Stimulated activated CD4-positive, alpha-beta T cell treated with anti-CD3 and anti-CD28 coated beads, Interleukin-15, amount 100 ng/mL, for 48 hours (primary cell): ENCODE data around the gene AVPR2.
A peak's percentile ranks its signal among the peaks of the same experiment; 100 is the strongest.

Experiments
- DNase-seq, 2 donors: peaks; one replicate each; pipeline ENCODE4 v3.0.0-alpha.2; 2020; ENCODE audit warnings: low read depth in 2 of 2

Gene AVPR2

DNA sequence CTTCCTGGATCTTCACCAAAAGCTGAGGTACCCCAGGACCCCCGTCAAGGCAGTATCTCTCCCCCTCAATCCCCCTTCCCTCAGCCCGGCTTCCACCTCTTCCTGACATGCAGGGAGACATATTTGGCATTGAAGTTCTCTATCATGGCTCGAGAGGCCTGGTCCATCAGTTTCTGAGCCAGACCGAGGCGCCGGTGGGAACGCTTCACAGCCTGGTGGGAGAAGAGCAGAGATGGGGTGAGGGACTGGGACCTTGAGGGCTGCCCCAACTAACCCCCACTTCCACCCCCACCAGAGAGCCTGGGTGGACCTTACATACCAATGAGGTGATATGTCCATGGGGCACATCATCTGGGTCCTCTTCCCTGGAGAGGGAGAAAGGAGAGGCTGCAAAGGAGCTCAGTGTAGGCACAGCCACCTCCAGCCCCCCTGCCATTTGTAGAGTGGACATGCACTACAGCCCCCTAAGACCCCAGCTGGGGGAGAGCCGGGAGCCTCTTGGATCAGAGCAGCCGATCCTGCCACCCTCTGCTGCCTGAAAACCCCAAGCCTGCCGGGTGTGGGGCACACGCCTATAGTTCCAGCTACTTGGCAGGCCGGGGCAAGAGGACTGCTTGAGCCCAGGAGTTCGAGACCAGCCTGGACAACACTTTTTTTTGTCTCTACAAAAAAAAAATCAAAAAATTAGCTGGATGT is 27.9 kb downstream of the AVPR2 start:
- no peak for DNase-seq

DNA sequence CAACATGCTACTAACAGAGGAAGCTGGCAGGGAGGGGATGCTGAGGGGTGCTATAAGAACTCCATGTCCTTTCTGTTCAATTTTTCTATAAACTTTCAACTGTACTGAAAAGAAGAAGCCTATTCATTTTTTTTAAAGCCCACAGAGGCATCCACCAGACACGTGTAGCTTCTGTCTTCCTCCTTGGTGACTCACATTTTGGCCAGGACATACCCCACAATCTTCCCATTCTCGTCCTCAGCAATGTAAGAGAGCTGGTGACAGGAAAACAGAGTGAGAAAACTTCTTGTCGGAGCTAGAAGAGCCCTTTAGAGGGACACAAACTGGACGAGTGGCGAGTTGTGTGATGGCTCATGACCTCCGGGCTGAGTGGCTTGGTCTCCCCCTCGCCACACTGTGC is 29.3 kb downstream of the AVPR2 start:
- no peak for DNase-seq

DNA sequence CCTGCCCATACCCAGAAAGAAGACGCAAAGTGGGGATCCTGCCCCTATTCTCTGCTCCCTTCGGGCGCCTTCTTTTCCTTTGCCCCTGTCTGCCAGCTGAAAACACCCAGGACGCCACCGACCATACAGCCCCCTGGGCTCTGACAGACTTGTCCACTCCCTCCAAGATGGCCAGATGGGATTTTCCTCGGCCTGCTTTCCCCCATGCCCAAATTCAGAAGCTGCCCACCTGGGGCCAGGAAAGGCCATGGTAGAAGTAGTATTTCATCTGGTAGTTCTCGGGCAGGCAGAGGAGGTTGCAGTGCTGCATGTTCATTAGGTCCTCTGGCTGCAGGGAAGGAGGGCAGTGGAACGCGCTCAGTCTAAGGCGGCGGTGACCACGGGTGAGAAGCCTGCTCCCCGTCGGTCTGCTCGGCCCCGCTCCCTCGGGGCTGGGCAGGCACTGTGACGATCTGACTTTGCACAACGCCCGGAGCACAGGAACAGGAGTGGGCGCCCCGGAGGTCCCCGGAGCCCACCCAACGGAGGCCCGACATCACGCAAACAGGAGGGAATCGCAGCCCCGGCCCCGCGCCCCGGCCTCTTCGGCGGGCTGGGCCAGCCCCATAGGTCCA is 29.8 kb downstream of the AVPR2 start:
- DNase-seq: no peak

DNA sequence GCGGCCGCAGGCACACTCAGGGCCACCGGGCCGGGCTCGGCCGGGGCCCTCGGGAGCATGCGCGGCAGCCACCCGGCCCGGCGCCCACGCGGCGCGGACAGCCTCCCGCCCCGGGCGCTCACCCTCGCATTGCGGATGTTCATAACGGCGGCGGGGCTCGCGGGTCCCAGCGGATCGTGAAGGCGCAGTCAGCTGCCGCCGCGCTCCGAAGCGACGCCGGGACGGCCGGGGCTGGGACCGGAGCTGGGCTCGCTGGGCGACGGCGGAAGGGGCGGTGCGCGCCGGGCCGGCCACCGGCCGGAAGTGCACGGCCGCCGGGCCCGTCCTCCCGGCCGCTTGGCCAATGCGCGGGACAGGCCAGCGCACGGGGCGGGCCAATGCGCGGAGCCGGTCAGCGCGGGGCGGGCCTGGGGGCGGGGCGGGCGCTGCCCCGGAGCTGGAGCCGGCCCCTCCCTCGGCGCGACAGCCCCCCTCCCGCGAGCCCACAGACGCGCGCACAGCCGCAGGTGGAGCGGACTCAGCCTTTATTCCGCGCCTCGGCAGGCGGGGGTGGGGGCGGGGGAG is 30.4 kb downstream of the AVPR2 start, which contains the start of gene NAA10:
TSS of gene NAA10 (minus strand) at position 276 of the 564 bp plus-strand sequence. CDS start at position 143, 133 bp downstream.
- no peak for DNase-seq

DNA sequence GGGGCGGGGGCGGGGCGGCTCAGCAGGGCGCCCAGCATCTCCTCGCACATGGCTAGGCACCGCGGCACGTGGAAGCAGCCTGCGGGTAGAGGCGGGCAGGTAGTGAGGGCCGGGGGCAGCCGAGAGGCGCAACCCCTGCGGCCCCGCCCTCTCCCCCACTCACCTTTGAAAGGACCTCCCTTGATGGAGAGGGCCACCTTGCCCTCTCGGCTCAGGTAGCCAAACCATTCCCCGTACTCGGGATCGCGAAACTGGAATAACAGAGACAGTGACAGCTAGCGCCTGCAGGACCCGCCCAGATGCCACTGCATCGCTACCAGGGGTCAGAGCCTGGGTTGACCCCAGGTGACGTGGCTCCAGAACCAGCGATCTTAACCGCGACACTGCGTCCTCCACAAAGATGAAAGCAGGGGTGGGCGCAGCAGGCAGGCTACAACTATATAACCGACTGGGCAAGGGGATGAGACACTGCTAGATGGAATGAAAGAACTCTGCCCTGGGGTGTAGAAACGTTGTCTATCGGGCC is 30.9 kb downstream of the AVPR2 start:
- no peak for DNase-seq

DNA sequence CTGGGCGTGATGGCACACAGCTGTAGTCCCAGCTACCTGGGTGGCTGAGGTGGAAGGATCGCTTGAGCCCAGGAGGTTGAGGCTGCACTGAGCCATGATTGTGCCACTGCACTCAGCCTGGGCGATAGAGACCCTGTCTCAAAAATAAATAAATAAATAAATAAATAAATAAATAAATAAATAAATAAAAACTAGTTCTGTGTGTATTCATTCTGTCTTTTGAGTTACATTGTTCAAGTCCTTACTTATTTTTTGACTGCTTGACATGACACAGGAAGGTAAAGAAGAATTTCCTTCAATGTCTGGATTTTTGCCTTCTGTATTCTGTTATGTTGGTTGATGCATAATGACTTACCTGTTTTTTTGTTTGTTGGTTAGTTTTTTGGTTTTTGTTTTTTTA is 32.6 kb downstream of the AVPR2 start:
- no peak for DNase-seq

DNA sequence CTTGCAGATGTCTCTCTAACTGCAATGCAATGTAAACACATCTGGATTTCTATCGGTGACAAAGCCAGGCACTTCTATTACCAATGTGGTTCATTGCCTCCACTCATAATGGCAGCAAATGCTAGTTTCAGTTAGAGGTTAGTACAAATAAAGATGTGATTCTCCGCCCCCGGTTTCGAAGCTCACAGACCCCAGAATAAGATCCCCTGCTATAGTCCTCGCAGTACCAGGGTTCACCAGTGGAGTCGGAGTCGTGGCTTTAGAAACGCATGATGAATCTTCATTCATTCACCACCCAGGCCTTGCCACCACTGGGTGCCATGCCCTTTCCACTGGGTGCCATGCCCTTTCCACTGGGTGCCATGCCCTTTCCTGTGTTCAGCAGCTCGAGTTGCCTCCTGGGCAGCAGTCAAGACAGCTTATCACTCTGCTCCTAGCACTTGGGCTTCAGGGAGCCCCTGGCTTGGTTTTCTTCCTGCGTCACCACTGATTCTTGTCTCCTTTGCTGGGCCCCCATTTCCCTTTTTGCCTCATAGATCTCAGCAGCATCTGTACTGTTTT is 33.8 kb downstream of the AVPR2 start:
- no peak for DNase-seq

DNA sequence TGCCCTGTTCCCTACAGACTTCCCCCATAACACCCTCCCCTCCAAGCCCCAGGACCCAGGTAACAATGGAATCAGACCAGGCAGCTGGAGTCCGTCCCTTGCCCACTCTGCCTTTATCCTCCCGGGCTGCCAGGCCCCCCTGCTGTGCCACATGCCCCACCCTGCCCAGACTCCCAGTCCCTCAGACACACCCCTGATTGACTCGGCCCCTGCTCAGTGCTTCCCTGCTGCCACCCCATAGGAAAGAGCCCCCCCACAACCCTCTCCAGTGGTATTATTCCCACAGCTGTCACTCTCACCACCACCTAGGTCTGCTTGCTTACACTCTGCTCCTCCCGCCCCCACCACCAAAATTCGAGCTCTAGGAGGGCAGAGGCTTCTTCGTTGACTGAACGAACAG is 35.1 kb downstream of the AVPR2 start:
- DNase-seq: no peak

DNA sequence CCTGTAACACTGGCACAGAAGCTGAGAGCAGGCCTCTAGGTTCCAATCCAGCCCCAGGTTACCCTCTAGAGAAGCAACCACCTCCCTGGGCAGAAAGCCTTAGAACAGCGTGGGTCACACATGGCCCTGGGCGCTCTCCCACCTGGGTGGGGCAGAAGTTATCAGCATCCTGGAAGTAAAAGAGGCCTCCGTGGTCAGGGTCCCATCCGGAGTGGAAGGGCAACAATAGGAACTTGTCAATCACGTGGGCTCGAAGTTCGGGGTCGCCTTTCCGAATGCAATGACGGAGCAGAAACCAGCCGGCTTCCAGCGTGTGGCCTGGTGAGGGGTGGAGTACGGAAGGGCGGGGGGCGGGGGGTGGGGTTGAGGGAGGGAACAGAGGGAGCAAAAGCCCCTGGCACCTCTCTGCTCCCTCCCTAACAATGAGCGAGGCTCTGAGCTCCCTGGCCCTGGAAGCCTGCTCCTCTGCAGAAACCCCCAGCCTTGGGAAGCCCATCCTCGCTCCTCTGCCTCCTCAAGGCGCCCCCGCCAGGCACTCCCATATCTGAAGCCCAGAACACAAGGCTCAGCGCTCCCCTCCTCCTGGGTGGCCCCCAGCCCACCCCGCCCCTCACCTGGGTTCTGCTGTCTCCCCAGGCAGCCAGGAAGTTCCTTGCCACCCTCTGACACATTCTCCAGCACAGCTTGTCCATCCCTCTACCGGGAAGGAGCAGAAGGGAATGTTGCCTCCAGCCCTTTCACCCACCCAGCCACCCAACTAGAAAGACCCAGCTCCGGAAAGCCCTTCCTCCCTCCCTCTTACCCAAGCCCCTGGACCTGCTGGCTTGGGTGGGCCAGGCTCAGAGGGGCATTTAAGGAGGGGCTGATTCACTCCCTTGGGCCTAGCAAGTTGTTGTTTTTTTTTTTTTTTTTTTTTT is 37.1 kb downstream of the AVPR2 start:
- DNase-seq: no peak

DNA sequence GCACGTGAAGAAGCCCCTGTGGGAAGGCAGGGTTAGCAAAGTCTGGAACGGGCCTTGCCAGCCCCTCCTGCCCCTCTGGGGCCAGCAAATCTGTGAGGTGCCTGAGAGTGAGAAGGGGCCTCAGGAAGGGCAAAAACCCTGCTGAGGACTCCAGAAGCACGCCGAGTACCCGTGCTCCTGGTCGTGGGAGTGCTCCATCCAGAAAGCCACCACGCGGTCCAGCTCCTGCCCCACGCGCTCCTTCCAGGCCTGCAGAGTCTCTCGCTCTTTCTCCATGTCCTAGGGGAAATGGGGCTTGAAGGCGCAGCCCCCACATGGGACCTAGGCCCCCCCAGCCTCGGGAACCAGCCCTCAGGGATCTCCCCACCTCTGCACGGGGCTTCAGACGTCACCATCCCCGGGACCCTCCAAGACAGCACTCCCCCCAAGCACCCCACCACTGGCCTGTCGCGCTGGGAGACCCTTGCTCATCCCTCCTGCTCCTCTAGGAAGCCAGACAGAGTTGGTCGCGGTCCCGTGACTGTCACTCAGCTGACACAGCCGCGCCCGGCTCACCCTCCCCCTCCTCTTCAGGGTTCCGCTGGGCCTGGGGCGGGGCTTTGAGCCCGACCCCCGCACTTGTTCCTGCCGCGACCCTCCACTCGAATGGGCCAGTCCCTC is 39.8 kb downstream of the AVPR2 start, which contains the start of gene RENBP:
TSS of gene RENBP (minus strand) at position 504 of the 660 bp plus-strand sequence. CDS start at position 471, 33 bp downstream.
- no peak for DNase-seq

DNA sequence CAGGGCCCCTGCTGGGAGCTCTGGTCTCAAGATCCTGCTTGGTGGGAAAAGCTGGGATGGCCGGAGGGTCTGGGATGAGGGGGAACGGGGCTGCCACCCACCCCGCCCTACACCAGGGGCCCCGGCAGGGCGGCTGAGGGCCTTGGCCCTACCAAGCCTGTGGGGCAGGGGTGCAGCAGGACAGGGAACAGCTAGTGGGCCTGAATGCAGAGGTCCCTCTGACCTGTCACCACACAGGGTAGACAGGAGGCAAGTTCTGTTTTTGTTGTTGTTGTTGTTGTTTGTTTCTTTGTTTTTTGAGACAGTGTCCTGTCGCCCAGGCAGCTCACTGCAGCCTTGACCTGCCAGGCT is 40.3 kb downstream of the AVPR2 start:
- no peak for DNase-seq

DNA sequence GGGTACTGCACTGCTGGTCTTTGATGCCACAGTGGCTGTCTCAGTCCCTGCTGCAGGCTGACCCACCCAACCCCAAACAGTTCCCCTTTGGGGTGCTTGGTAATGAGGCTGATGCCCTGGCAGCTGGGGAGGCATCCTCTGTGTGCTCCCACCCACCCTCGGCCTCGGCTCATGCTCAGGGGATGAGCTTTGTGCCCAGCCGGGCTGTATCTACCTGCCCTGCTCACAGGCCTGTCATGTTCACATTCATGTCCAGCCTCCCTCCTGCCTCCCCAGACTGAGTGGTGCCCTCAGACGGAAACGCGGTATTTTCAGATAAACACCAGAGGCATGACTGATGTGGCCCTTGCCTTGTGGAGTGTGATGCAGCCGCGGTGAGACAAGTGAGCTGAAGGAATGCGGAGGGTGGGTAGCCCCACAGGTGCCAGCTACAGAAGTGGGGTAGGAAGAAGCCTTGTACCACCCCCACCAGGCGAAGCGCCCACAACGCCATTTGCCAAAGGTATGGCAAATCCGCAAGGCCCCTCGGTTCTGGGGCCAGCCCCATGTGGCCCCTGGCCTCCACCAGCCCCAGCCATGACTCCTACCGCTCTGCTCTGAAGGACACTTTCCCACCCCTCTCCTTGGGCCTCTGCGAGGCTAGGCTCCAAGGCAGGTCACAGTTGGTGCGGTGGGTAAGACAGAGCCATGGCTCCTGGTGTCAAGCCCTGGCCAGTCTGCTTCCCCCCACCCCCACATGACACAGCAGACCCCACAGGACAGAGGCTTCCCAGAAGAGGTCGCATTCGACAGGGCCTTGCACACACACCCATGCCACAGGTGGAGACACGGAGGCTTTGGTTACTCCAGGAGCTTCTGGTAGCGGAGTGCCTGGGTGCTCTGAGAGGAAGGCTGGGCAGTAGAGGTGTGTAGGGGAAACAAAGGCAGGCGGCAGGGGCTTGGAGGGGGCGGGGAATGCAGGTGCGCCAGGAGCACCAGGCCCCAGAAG is 41.8 kb downstream of the AVPR2 start:
- DNase-seq: no peak

DNA sequence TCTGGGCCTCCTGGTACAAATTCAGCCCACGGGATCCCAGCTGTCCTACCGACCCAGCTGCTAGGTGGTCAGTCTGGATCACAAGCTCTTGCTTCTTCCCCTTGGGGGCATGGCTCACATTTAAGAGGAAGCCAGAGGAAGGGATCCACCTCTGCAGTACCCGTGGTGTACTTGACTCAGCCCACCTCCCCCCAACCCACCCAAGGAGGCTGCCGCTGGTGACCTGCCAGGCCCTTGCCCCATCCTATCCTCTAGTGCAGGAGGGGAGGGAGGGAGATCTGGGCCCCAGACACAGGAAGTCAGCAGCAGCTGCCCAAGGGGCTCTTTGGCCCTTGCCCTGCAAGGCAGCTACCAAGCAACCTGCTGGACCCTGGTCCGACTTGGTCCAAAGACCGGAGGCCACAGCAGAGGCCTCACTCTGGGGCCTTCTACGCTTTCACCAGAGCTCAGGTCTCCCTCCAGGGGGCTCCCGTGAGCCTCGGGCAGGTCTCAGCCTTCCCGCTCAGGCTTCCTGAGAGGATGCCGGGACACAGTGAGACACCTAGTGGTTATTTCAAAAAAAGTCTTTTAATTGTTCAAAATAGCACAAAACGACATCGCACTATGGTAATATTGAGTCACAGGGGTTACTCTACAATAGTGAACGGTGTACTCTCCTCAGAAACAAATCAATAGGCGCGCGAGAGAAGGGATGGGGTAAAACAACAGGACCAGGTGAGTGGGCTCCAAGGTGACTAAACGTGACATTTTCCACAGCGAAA is 42.7 kb downstream of the AVPR2 start:
- peak in 1 of 2 donors; percentile 80 for DNase-seq

DNA sequence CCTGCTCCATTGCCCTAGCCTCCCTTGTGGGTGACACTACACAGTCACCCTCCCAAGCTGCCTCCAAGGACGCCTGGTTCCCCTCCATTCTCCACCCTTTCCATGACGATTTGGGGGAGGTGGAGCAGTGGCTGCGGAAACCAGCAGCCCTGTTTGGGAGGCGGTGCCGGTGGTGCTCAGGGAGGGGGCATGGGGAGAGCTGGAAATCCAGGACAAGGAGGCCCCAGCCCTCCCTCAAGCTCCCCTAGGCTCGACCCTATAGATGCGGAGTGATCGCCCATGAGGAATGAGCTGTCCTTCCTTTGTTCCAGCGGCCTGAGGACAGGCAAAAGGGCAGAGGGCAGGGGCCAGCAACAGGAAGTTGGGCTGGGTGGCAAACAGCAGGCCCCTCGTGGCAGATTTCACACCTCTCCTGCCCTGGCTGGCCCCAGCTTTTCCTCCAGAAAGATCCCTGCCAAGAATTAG is 43.6 kb downstream of the AVPR2 start:
- DNase-seq: no peak

DNA sequence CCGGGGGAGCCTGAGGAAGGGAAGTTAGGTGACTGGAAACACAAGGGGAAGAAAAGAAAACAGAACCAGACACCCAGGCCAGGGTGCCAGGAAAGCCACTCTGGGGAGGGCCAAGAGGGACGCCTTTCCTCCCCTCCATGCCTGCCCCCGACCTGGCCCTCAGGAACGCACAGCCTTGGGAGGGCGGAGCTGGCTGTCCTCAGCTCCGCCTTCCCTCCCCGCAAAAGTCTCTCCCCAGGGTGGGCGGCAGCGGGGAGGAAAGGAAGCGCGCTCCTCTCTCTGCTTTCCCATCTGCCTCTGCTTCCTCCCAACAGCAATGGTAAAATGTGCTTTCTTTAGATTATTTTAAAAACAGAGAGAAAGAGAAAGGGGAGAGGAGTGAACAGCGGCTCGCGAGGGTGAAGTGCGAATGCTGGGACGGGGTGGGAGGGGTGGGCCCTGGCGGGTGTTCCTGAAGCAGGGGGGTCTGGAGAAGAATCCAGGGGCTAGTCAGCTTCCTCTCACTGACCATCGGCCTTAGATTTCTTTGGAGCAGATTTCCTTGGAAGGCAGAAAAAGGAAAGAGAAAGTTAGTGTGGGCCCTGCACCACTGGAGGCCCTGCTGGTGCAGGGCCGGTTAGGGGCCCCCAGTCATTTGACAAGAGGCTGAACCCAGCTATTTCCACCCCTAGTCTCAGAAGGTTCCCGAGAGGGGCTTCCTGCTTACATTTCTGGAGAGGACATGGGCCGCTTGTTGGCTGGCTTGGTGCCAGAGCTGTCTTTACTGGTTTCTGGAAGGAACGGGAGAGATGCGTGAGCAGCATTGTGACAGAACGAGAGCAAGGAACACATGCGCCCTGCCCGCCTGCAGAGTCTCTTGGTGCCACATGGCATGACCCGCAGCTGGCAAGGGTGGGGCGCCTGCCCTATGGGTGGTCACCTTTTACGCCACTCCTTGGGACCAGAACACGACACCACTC is 44.7 kb downstream of the AVPR2 start:
- no peak for DNase-seq

DNA sequence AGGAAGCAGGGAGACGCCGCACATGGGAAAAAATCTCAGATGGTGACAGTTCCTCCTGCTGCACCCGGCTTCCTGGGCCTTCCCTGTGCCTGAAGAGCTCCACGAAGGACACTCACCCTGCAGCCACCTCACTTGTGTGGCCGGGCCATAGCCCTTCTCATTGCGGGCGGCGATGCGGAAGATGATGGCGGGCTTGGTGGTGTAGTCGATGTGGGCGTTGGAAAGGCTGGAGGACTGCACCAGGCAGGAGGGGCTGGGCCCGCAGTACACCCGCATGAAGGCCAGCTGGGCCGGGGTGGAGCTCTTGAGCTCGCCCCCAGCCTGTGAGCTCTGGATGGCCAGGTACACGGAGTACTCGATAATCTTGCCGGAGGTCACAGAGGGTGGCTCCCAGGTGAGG is 45.7 kb downstream of the AVPR2 start:
- DNase-seq: no peak

DNA sequence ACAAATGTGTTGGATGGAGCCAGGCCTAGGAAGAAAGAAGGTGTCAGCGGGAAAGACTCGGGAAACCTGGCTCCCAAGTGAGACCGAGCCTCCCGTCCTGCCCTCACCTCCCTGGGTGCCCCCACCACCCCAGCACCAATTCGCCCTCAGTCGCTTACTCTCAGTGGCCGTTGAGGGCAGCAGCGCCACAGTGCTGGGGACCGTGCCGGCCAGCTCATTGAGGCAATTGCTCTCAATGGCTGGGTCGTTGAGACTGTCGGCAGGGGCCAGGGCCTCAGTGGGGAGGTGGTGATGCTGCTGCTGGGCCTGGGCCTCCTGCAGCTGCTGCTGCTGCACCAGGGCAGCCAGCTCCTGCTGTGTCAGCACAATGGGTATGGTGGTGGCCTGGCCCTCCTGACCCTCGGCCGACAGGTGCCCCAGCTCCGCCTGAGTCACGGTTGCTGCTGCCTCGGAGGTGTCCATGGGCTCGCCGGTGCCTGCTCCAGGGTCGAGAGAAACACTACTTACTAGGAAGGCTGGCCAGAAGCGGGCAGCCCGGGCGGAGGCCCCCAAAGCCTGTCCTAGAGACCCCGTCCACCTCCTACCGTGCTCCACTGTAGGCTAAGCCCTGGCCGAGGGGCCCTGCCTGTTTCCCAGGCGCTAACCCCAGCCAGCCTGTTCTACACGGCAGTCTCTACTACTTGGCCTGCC is 47.4 kb downstream of the AVPR2 start:
- DNase-seq: no peak
